ENCODE results near the gene CHAD.

DNA sequence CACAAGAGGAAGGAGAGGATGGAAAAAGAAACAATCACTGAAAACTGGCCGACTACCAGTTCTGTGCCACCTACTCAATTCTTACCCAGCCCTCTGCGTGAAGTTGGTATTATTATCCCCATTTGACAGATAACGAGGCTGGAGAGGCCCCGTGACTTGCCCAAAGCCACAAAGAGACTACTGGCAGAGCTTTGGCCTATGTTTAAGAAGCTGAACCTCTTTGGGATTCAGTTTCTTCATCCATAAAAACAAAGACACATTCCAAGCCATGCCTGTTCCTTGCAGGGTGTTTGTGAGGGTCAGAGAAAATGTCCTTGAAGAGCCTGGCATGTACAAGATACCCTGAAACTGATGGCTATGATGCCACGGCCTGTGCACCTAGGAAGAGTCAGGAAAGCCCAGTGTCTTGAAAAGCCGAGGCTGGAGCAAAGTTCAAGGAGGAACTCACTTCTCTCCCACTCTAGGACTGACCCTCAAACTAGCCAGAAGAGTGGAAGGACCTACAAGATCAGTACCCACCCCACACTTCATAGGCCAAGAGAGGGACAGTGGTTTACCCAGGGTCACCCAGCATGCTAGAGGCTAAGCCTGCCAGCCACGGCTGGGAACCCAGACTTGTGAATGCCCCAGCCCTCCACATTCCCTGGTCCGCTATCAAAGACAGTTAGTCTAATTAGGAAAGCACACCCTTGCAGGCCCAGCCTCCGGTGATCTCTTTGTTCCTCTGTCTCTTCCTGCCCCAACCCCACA lies 44.3 kb downstream of the CHAD start:
- TF ChIP-seq CREB5 (CRISPR knock-in tag; IDR thresholded peaks at IDR 0.05; ENCODE audit: low read depth) = no peak
- TF ChIP-seq, protein P1, sequence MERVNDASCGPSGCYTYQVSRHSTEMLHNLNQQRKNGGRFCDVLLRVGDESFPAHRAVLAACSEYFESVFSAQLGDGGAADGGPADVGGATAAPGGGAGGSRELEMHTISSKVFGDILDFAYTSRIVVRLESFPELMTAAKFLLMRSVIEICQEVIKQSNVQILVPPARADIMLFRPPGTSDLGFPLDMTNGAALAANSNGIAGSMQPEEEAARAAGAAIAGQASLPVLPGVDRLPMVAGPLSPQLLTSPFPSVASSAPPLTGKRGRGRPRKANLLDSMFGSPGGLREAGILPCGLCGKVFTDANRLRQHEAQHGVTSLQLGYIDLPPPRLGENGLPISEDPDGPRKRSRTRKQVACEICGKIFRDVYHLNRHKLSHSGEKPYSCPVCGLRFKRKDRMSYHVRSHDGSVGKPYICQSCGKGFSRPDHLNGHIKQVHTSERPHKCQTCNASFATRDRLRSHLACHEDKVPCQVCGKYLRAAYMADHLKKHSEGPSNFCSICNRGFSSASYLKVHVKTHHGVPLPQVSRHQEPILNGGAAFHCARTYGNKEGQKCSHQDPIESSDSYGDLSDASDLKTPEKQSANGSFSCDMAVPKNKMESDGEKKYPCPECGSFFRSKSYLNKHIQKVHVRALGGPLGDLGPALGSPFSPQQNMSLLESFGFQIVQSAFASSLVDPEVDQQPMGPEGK (CRISPR knock-in tag; IDR thresholded peaks at IDR 0.05; ENCODE audit: borderline replicate concordance) = no peak
- TF ChIP-seq ESRRG (CRISPR knock-in tag; IDR thresholded peaks at IDR 0.05) = no peak
- TF ChIP-seq ZFP3 (CRISPR knock-in tag; IDR thresholded peaks at IDR 0.05) = no peak
- TF ChIP-seq ZFP30 (CRISPR knock-in tag; IDR thresholded peaks at IDR 0.05) = no peak
- no peak for TF ChIP-seq ZC3H10 (CRISPR knock-in tag; IDR thresholded peaks at IDR 0.05)
- no peak for TF ChIP-seq POU6F1 (CRISPR knock-in tag; IDR thresholded peaks at IDR 0.05; ENCODE audit: borderline replicate concordance, low read depth)
- TF ChIP-seq PPARA (CRISPR knock-in tag; IDR thresholded peaks at IDR 0.05; ENCODE audit: borderline replicate concordance) = no peak
- TF ChIP-seq OSR1 (CRISPR knock-in tag; IDR thresholded peaks at IDR 0.05) = no peak
- TF ChIP-seq TOX (CRISPR knock-in tag; IDR thresholded peaks at IDR 0.05; ENCODE audit: borderline replicate concordance) = no peak
- TF ChIP-seq ZNF70 (CRISPR knock-in tag; IDR thresholded peaks at IDR 0.05) = no peak
- TF ChIP-seq CSRNP3 (CRISPR knock-in tag; IDR thresholded peaks at IDR 0.05) = no peak

Measured in SK-N-SH treated with all-trans-retinoic acid at 6 μM for 48 hours (cell line).